Activated CD4-positive, alpha-beta T cell treated with anti-CD3 and anti-CD28 coated beads, Interleukin-2, amount 10 ng/mL, durations not matched to agents 24 days and 14 days (primary cell): ENCODE measurements around the gene CLIP1. TPM values are rescaled to one million over a fixed set of nuclear protein-coding genes. Genes with fewer than 3 reads are reported as not detected.
A peak's percentile ranks its signal among the peaks of the same experiment; 100 is the strongest.

Experiments used
- DNase-seq: peaks from one replicate; pipeline ENCODE4 v3.0.0; 2022
- H3K27ac Mint-ChIP-seq: one replicate; pipeline ENCODE4 v1.8.0; 2022; ENCODE audit warnings: mild to moderate bottlenecking, mixed read lengths
- H3K27me3 Mint-ChIP-seq: one replicate; pipeline ENCODE4 v1.8.0; 2022; ENCODE audit warnings: mixed read lengths
- H3K36me3 Mint-ChIP-seq: one replicate; pipeline ENCODE4 v1.8.0; 2022; ENCODE audit warnings: low read depth, mild to moderate bottlenecking, mixed read lengths
- H3K4me1 Mint-ChIP-seq: one replicate; pipeline ENCODE4 v1.8.0; 2021; ENCODE audit warnings: mixed read lengths
- H3K4me3 Mint-ChIP-seq: one replicate; pipeline ENCODE4 v1.8.0; 2022; ENCODE audit warnings: mild to moderate bottlenecking, moderate library complexity, mixed read lengths
- H3K9me3 Mint-ChIP-seq: one replicate; pipeline ENCODE4 v1.8.0; 2021; ENCODE audit warnings: mixed read lengths
- intact Hi-C: fragments of 100-400 bp; cut with micrococcal nuclease; formaldehyde crosslinking; loops from one replicate; pipeline ENCODE4 v1.15.1; 2023
- total RNA-seq: library from RNA; stranded (reverse); gene quantifications from 2 replicates; pipeline ENCODE4 v1.2.3, GENCODE V29; 2022

Gene CLIP1
- total RNA-seq, 1 donor from 2014 or later = 60.8 TPM

- H3K9me3 Mint-ChIP-seq = no peaks in the 10 kb centered on the region
- no peak for DNase-seq
- no peaks in the 10 kb centered on the region for H3K27me3 Mint-ChIP-seq
- H3K4me1 Mint-ChIP-seq = peaks cover 9% of the 10 kb centered on the region
- no peak overlapping the region for H3K4me3 Mint-ChIP-seq
- no peak overlapping the region for H3K27ac Mint-ChIP-seq
- H3K36me3 Mint-ChIP-seq = peaks cover 40% of the 10 kb centered on the region
- intact Hi-C loops = no loop called here
Measured at GRCh38 chr12:122352394-122352793, 70.1 kb downstream of the CLIP1 start.

GRCh38 chr12:122350141-122350848 is 72.2 kb downstream of the CLIP1 start:
- Mint-ChIP-seq H3K9me3 (no peaks in the 10 kb centered on the region), H3K4me3 (no peak overlapping the region), H3K27me3 (no peaks in the 10 kb centered on the region), H3K36me3 (peaks cover 31% of the 10 kb centered on the region), H3K4me1 (no peaks in the 10 kb centered on the region), H3K27ac (no peak overlapping the region)
- intact Hi-C loops = no loop called here
- DNase-seq = no peak

GRCh38 chr12:122349078-122349477 is 73.4 kb downstream of the CLIP1 start:
- H3K27ac Mint-ChIP-seq = no peak overlapping the region
- H3K36me3 Mint-ChIP-seq = peaks cover 23% of the 10 kb centered on the region
- no peak overlapping the region for H3K4me3 Mint-ChIP-seq
- no peaks in the 10 kb centered on the region for H3K27me3 Mint-ChIP-seq
- no peaks in the 10 kb centered on the region for H3K9me3 Mint-ChIP-seq
- no peaks in the 10 kb centered on the region for H3K4me1 Mint-ChIP-seq
- intact Hi-C loops = no loop called here
- no peak for DNase-seq

- Mint-ChIP-seq H3K9me3 (no peaks in the 10 kb centered on the region), H3K27me3 (no peaks in the 10 kb centered on the region), H3K36me3 (peaks cover 23% of the 10 kb centered on the region), H3K4me3 (no peak overlapping the region), H3K27ac (no peak overlapping the region), H3K4me1 (no peaks in the 10 kb centered on the region)
- DNase-seq = no peak
- intact Hi-C loops = no loop called here
Measured at GRCh38 chr12:122348505-122348904, 74.0 kb downstream of the CLIP1 start.

GRCh38 chr12:122346054-122346453 is 76.4 kb downstream of the CLIP1 start:
- no peak for DNase-seq
- no peak overlapping the region for H3K27ac Mint-ChIP-seq
- peaks cover 16% of the 10 kb centered on the region for H3K36me3 Mint-ChIP-seq
- H3K9me3 Mint-ChIP-seq = no peaks in the 10 kb centered on the region
- intact Hi-C loops = no loop called here
- H3K27me3 Mint-ChIP-seq = no peaks in the 10 kb centered on the region
- no peak overlapping the region for H3K4me3 Mint-ChIP-seq
- no peaks in the 10 kb centered on the region for H3K4me1 Mint-ChIP-seq

- Mint-ChIP-seq H3K4me1 (no peaks in the 10 kb centered on the region), H3K36me3 (peaks cover 12% of the 10 kb centered on the region), H3K4me3 (no peak overlapping the region), H3K9me3 (no peaks in the 10 kb centered on the region), H3K27me3 (no peaks in the 10 kb centered on the region), H3K27ac (no peak overlapping the region)
- intact Hi-C loops = no loop called here
- no peak for DNase-seq
Measured at GRCh38 chr12:122345042-122345441, 77.4 kb downstream of the CLIP1 start.

- peaks cover 31% of the 10 kb centered on the region for H3K36me3 Mint-ChIP-seq
- intact Hi-C loops = loop anchor here (2.0 kb wide), 1 partner anchor 21 kb away; no protein-coding TSS in a partner anchor
- peak; percentile 77 for DNase-seq
- H3K9me3 Mint-ChIP-seq = no peaks in the 10 kb centered on the region
- H3K4me3 Mint-ChIP-seq = no peak overlapping the region
- no peaks in the 10 kb centered on the region for H3K27me3 Mint-ChIP-seq
- H3K4me1 Mint-ChIP-seq = peaks cover 12% of the 10 kb centered on the region
- peak overlapping the region; percentile 63 for H3K27ac Mint-ChIP-seq
Measured at GRCh38 chr12:122336015-122336946, 86.2 kb downstream of the CLIP1 start.

- intact Hi-C loops = no loop called here
- Mint-ChIP-seq H3K9me3 (no peaks in the 10 kb centered on the region), H3K4me3 (no peak overlapping the region), H3K27me3 (no peaks in the 10 kb centered on the region), H3K36me3 (peaks cover 28% of the 10 kb centered on the region), H3K4me1 (peaks cover 12% of the 10 kb centered on the region), H3K27ac (no peak overlapping the region)
- no peak for DNase-seq
Measured at GRCh38 chr12:122333142-122334087, 89.1 kb downstream of the CLIP1 start.

GRCh38 chr12:122327494-122328385 is 94.7 kb downstream of the CLIP1 start:
- Mint-ChIP-seq H3K27me3 (no peaks in the 10 kb centered on the region), H3K27ac (peak overlapping the region; percentile 52), H3K4me3 (peak overlapping the region; percentile 44), H3K9me3 (no peaks in the 10 kb centered on the region), H3K36me3 (peaks cover 33% of the 10 kb centered on the region), H3K4me1 (peaks cover 18% of the 10 kb centered on the region)
- no peak for DNase-seq
- intact Hi-C loops = no loop called here

GRCh38 chr12:122327014-122327413 is 95.5 kb downstream of the CLIP1 start:
- H3K27me3 Mint-ChIP-seq = no peaks in the 10 kb centered on the region
- peaks cover 18% of the 10 kb centered on the region for H3K4me1 Mint-ChIP-seq
- no peaks in the 10 kb centered on the region for H3K9me3 Mint-ChIP-seq
- intact Hi-C loops = no loop called here
- H3K4me3 Mint-ChIP-seq = peak overlapping the region; percentile 63
- DNase-seq = no peak
- H3K27ac Mint-ChIP-seq = peak overlapping the region; percentile 52
- H3K36me3 Mint-ChIP-seq = peaks cover 36% of the 10 kb centered on the region

GRCh38 chr12:122326586-122326985 is 95.9 kb downstream of the CLIP1 start:
- H3K4me1 Mint-ChIP-seq = peaks cover 18% of the 10 kb centered on the region
- DNase-seq = peak; percentile 71
- intact Hi-C loops = no loop called here
- H3K9me3 Mint-ChIP-seq = no peaks in the 10 kb centered on the region
- peaks cover 36% of the 10 kb centered on the region for H3K36me3 Mint-ChIP-seq
- H3K27me3 Mint-ChIP-seq = no peaks in the 10 kb centered on the region
- peak overlapping the region; percentile 52 for H3K27ac Mint-ChIP-seq
- peak overlapping the region; percentile 63 for H3K4me3 Mint-ChIP-seq

- Mint-ChIP-seq H3K4me1 (peaks cover 18% of the 10 kb centered on the region), H3K4me3 (no peak overlapping the region), H3K9me3 (no peaks in the 10 kb centered on the region), H3K27me3 (no peaks in the 10 kb centered on the region), H3K27ac (peak overlapping the region; percentile 48), H3K36me3 (peaks cover 41% of the 10 kb centered on the region)
- intact Hi-C loops = no loop called here
- DNase-seq = no peak
Measured at GRCh38 chr12:122323311-122324019, 99.0 kb downstream of the CLIP1 start.
